ENCODE measurements around the gene ETV3L. TPM values are rescaled to one million over a fixed set of nuclear protein-coding genes. Genes with fewer than 3 reads are reported as not detected.
A peak's percentile ranks its signal among the peaks of the same experiment; 100 is the strongest.

Gene ETV3L
- total and polyA plus RNA-seq, 4 experiments from 2014 or later = not detected

- Mint-ChIP-seq H3K9me3 (no peaks in the 10 kb centered on the region), H3K27ac (no peak overlapping the region), H3K27me3 (peaks cover 2% of the 10 kb centered on the region in 2 donors), H3K4me1 (peaks cover 0 to 6% (median 4%) of the 10 kb centered on the region in 4 donors), H3K4me3 (no peak overlapping the region), H3K36me3 (no peaks in the 10 kb centered on the region)
- Histone ChIP-seq H3K4me3 (ENCODE audit: low read length in 2 of 2) (no peak overlapping the region), H3K4me1 (ENCODE audit: insufficient read depth, low read length) (peaks cover 5% of the 10 kb centered on the region), H3K9me3 (ENCODE audit: control insufficient read depth in 1 of 2, low read length in 2 of 2) (no peaks in the 10 kb centered on the region), H3K27me3 (ENCODE audit: insufficient read depth, low read length) (no peaks in the 10 kb centered on the region), H3K27ac (ENCODE audit: low read depth, low read length) (no peak overlapping the region), H3K36me3 (ENCODE audit: insufficient read depth, low read length) (no peaks in the 10 kb centered on the region)
- ChIA-PET POLR2A (ENCODE audit: partially characterized antibody) (no interaction called here), CTCF (ENCODE audit: partially characterized antibody) (interaction anchor here (7.0 kb wide), 1 partner anchor 64 kb away, joined by 460 read pairs; no protein-coding TSS in a partner anchor)
- no peak for DNase-seq
- intact Hi-C loops (cut with micrococcal nuclease) = no loop called here
These were observed 7.8 kb downstream of the ETV3L start for GRCh38 chr1:157091668-157092273.

DNA sequence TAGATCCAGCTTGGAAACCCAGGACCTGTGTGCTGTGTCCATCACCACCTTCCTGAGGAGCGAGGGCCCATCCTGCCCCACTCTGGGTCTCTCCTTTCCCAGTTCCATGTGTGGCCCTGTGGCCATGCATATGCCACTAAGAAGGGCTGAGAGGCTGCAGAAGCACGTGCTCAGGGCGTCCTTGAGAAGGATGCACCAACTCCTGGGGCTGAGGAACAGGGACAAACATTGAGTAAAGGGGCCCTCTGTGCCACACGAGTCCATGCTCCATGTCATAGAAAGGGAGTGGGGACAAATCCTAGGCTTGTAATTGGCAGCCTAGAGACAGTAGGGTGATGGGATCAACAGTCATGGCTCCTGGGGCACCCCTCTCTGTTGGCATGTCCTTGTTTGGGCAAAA, 8.4 kb downstream of the ETV3L start:
- no peaks in the 10 kb centered on the region for H3K36me3 ChIP-seq (ENCODE audit: insufficient read depth, low read length)
- Mint-ChIP-seq H3K4me3 (no peak overlapping the region), H3K36me3 (no peaks in the 10 kb centered on the region), H3K4me1 (peaks cover 0 to 6% (median 4%) of the 10 kb centered on the region in 4 donors), H3K27ac (no peak overlapping the region), H3K9me3 (no peaks in the 10 kb centered on the region), H3K27me3 (peaks cover 2% of the 10 kb centered on the region in 2 donors)
- no peaks in the 10 kb centered on the region for H3K9me3 ChIP-seq (ENCODE audit: control insufficient read depth in 1 of 2, low read length in 2 of 2)
- H3K4me3 ChIP-seq (ENCODE audit: low read length in 2 of 2) = no peak overlapping the region
- H3K27ac ChIP-seq (ENCODE audit: low read depth, low read length) = no peak overlapping the region
- peaks cover 5% of the 10 kb centered on the region for H3K4me1 ChIP-seq (ENCODE audit: insufficient read depth, low read length)
- CTCF ChIA-PET (ENCODE audit: partially characterized antibody) = interaction anchor here (0.8 to 7.0 kb wide), 13 partner anchors 10 to 87 kb away, joined by 3 to 460 read pairs (median 11); partner anchors contain the start of gene ETV3
- H3K27me3 ChIP-seq (ENCODE audit: insufficient read depth, low read length) = no peaks in the 10 kb centered on the region
- POLR2A ChIA-PET (ENCODE audit: partially characterized antibody) = interaction anchor here (2.9 kb wide), 1 partner anchor 64 kb away, joined by 30 read pairs; no protein-coding TSS in a partner anchor
- DNase-seq = no peak
- intact Hi-C loops (cut with micrococcal nuclease) = no loop called here

DNA sequence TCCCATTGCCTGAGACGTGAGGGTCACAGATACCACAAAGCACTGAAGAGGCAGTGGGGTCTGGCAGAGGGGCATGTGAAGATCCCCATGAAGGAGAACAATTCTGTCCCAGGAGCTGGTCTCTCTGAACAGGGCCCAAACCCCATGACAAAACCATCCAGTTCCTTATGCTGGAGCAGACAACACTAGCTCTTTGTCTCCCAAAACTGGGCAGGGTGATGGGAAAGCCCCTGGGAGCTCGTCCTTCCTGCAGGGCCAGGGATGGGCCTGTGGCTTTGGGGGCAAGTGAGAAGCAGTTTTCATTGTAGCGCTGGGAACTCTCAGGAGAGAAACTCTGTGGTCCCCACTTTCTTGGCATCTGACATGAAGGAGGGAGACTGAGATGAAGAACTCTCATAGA, 8.8 kb downstream of the ETV3L start:
- peaks cover 2% of the 10 kb centered on the region in 2 donors for H3K27me3 Mint-ChIP-seq
- intact Hi-C loops (cut with micrococcal nuclease) = loop anchor here (1.0 kb wide), 1 partner anchor 66 kb away; no protein-coding TSS in a partner anchor
- Histone ChIP-seq H3K27ac (ENCODE audit: low read depth, low read length) (no peak overlapping the region), H3K9me3 (ENCODE audit: control insufficient read depth in 1 of 2, low read length in 2 of 2) (no peaks in the 10 kb centered on the region), H3K36me3 (ENCODE audit: insufficient read depth, low read length) (no peaks in the 10 kb centered on the region), H3K4me1 (ENCODE audit: insufficient read depth, low read length) (peaks cover 5% of the 10 kb centered on the region), H3K27me3 (ENCODE audit: insufficient read depth, low read length) (no peaks in the 10 kb centered on the region), H3K4me3 (ENCODE audit: low read length in 2 of 2) (no peak overlapping the region)
- no peaks in the 10 kb centered on the region for H3K36me3 Mint-ChIP-seq
- peak overlapping the region in 1 of 7 donors; percentile 37 for H3K27ac Mint-ChIP-seq
- CTCF ChIA-PET (ENCODE audit: partially characterized antibody) = interaction anchor here (0.8 to 7.0 kb wide), 17 partner anchors 9 to 92 kb away, joined by 3 to 460 read pairs (median 8); partner anchors contain the start of gene ETV3
- no peaks in the 10 kb centered on the region for H3K9me3 Mint-ChIP-seq
- peaks cover 0 to 6% (median 3%) of the 10 kb centered on the region in 4 donors for H3K4me1 Mint-ChIP-seq
- DNase-seq = no peak
- H3K4me3 Mint-ChIP-seq = no peak overlapping the region
- POLR2A ChIA-PET (ENCODE audit: partially characterized antibody) = interaction anchor here (2.9 kb wide), 1 partner anchor 64 kb away, joined by 30 read pairs; no protein-coding TSS in a partner anchor

DNA sequence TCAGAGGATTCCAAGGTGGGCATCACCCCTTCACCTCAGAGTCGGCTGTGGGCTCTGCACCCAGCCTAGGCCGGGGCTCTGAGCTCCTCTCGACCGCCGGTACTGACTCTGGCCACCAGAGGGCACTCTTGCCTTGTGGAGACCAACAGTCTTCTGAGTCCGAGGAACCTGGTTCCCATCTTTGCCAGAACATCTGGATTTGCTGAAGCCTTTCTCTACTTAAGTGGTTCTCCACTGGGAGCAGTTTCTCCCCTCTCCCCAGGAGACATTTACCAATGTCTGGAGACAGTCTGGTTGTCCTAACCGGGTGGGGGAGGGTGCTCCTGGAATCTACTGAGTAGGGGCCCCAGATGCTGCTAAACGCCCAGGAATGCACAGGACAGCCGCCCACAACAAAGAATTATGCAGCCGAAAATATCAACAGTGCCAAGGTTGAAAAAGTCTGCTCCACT, 9.4 kb downstream of the ETV3L start:
- no peaks in the 10 kb centered on the region for H3K36me3 ChIP-seq (ENCODE audit: insufficient read depth, low read length)
- intact Hi-C loops (cut with micrococcal nuclease) = loop anchor here (1.0 kb wide), 1 partner anchor 66 kb away; no protein-coding TSS in a partner anchor
- no peaks in the 10 kb centered on the region for H3K9me3 ChIP-seq (ENCODE audit: control insufficient read depth in 1 of 2, low read length in 2 of 2)
- H3K27me3 ChIP-seq (ENCODE audit: insufficient read depth, low read length) = no peaks in the 10 kb centered on the region
- peak; percentile 74 to 81 (median 75) for DNase-seq
- no peak overlapping the region for H3K4me3 ChIP-seq (ENCODE audit: low read length in 2 of 2)
- Mint-ChIP-seq H3K27me3 (peaks cover 2% of the 10 kb centered on the region in 2 donors), H3K4me3 (no peak overlapping the region), H3K27ac (no peak overlapping the region), H3K9me3 (no peaks in the 10 kb centered on the region), H3K36me3 (no peaks in the 10 kb centered on the region), H3K4me1 (peaks cover 0 to 6% (median 3%) of the 10 kb centered on the region in 4 donors)
- POLR2A ChIA-PET (ENCODE audit: partially characterized antibody) = interaction anchor here (1.2 to 2.9 kb wide), 2 partner anchors 48 to 65 kb away, joined by 4 to 30 read pairs; partner anchors contain the start of gene ETV3
- H3K27ac ChIP-seq (ENCODE audit: low read depth, low read length) = no peak overlapping the region
- peaks cover 5% of the 10 kb centered on the region for H3K4me1 ChIP-seq (ENCODE audit: insufficient read depth, low read length)
- CTCF ChIA-PET (ENCODE audit: partially characterized antibody) = interaction anchor here (0.5 to 7.0 kb wide), 29 partner anchors 9 to 92 kb away, joined by 3 to 460 read pairs (median 5); partner anchors contain the start of gene ETV3

DNA sequence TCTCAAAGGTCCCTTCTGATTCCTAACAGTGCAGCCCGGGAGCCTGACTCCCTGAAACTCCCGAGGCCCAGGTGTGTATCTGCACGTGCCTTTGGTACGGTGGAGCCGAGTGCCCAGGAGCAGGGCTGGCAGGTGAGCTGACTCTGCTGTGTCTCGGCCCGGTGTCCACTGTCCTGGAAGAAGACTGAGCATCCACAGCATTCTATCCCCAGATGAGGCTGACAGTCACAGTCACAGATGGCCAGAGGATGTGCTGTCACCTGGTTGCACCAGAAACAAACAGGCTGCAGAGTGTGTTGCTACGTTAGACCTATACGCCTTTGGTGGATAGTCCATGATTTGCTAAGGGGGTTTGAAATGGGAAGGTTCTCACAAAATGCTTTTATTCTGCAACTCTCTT, 9.8 kb downstream of the ETV3L start:
- H3K9me3 ChIP-seq (ENCODE audit: control insufficient read depth in 1 of 2, low read length in 2 of 2) = no peaks in the 10 kb centered on the region
- Mint-ChIP-seq H3K4me3 (no peak overlapping the region), H3K27ac (no peak overlapping the region), H3K4me1 (peaks cover 0 to 6% (median 3%) of the 10 kb centered on the region in 4 donors), H3K27me3 (peaks cover 2% of the 10 kb centered on the region in 2 donors), H3K9me3 (no peaks in the 10 kb centered on the region), H3K36me3 (no peaks in the 10 kb centered on the region)
- DNase-seq = no peak
- ChIA-PET CTCF (ENCODE audit: partially characterized antibody) (interaction anchor here (0.5 to 7.0 kb wide), 27 partner anchors 8 to 93 kb away, joined by 3 to 460 read pairs (median 5); partner anchors contain the start of gene ETV3), POLR2A (ENCODE audit: partially characterized antibody) (interaction anchor here (1.2 to 2.9 kb wide), 2 partner anchors 48 to 65 kb away, joined by 4 to 30 read pairs; partner anchors contain the start of gene ETV3)
- H3K4me1 ChIP-seq (ENCODE audit: insufficient read depth, low read length) = peaks cover 5% of the 10 kb centered on the region
- no peaks in the 10 kb centered on the region for H3K36me3 ChIP-seq (ENCODE audit: insufficient read depth, low read length)
- no peaks in the 10 kb centered on the region for H3K27me3 ChIP-seq (ENCODE audit: insufficient read depth, low read length)
- intact Hi-C loops (cut with micrococcal nuclease) = loop anchor here (1.0 kb wide), 1 partner anchor 67 kb away; no protein-coding TSS in a partner anchor
- no peak overlapping the region for H3K4me3 ChIP-seq (ENCODE audit: low read length in 2 of 2)
- no peak overlapping the region for H3K27ac ChIP-seq (ENCODE audit: low read depth, low read length)

- H3K4me1 Mint-ChIP-seq = peaks cover 0 to 6% (median 2%) of the 10 kb centered on the region in 4 donors
- POLR2A ChIA-PET (ENCODE audit: partially characterized antibody) = interaction anchor here (2.9 kb wide), 1 partner anchor 66 kb away, joined by 30 read pairs; no protein-coding TSS in a partner anchor
- Histone ChIP-seq H3K4me1 (ENCODE audit: insufficient read depth, low read length) (peaks cover 5% of the 10 kb centered on the region), H3K27me3 (ENCODE audit: insufficient read depth, low read length) (no peaks in the 10 kb centered on the region), H3K27ac (ENCODE audit: low read depth, low read length) (no peak overlapping the region), H3K9me3 (ENCODE audit: control insufficient read depth in 1 of 2, low read length in 2 of 2) (no peaks in the 10 kb centered on the region), H3K36me3 (ENCODE audit: insufficient read depth, low read length) (no peaks in the 10 kb centered on the region), H3K4me3 (ENCODE audit: low read length in 2 of 2) (no peak overlapping the region)
- DNase-seq = no peak
- H3K27me3 Mint-ChIP-seq = peaks cover 2% of the 10 kb centered on the region in 2 donors
- no peaks in the 10 kb centered on the region for H3K36me3 Mint-ChIP-seq
- no peak overlapping the region for H3K27ac Mint-ChIP-seq
- CTCF ChIA-PET (ENCODE audit: partially characterized antibody) = interaction anchor here (1.6 to 7.0 kb wide), 3 partner anchors 14 to 67 kb away, joined by 5 to 460 read pairs (median 6); no protein-coding TSS in a partner anchor
- no peaks in the 10 kb centered on the region for H3K9me3 Mint-ChIP-seq
- intact Hi-C loops (cut with micrococcal nuclease) = no loop called here
- H3K4me3 Mint-ChIP-seq = no peak overlapping the region
These were observed 11.0 kb downstream of the ETV3L start for GRCh38 chr1:157088607-157089006.

- peaks cover 2% of the 10 kb centered on the region in 2 donors for H3K27me3 Mint-ChIP-seq
- H3K4me1 ChIP-seq (ENCODE audit: insufficient read depth, low read length) = peaks cover 5% of the 10 kb centered on the region
- no peaks in the 10 kb centered on the region for H3K27me3 ChIP-seq (ENCODE audit: insufficient read depth, low read length)
- CTCF ChIA-PET (ENCODE audit: partially characterized antibody) = interaction anchor here (1.9 to 7.0 kb wide), 3 partner anchors 13 to 69 kb away, joined by 5 to 460 read pairs (median 6); partner anchors contain the start of gene ETV3
- H3K9me3 Mint-ChIP-seq = no peaks in the 10 kb centered on the region
- peaks cover 0 to 6% (median 2%) of the 10 kb centered on the region in 4 donors for H3K4me1 Mint-ChIP-seq
- POLR2A ChIA-PET (ENCODE audit: partially characterized antibody) = no interaction called here
- H3K4me3 ChIP-seq (ENCODE audit: low read length in 2 of 2) = no peak overlapping the region
- no peaks in the 10 kb centered on the region for H3K9me3 ChIP-seq (ENCODE audit: control insufficient read depth in 1 of 2, low read length in 2 of 2)
- no peak overlapping the region for H3K4me3 Mint-ChIP-seq
- no peaks in the 10 kb centered on the region for H3K36me3 Mint-ChIP-seq
- H3K36me3 ChIP-seq (ENCODE audit: insufficient read depth, low read length) = no peaks in the 10 kb centered on the region
- no peak overlapping the region for H3K27ac ChIP-seq (ENCODE audit: low read depth, low read length)
- intact Hi-C loops (cut with micrococcal nuclease) = no loop called here
- H3K27ac Mint-ChIP-seq = no peak overlapping the region
- no peak for DNase-seq
These were observed 12.6 kb downstream of the ETV3L start for GRCh38 chr1:157087030-157087429.
